ENCODE data around the gene CYGB. TPM values are rescaled to one million over a fixed set of nuclear protein-coding genes. Genes with fewer than 3 reads are reported as not detected.
"Not testable (repeated sequence)": the region's sequence is repeated elsewhere in the genome, so short reads cannot be mapped to it uniquely, and the experiment has no call there.

The CYGB gene
- total RNA-seq, 1 experiment from 2014 or later = 2.8 TPM

- no peak for DNase-seq (ENCODE audit: extremely low read depth, low read depth)
Observed at GRCh38 chr17:76567634-76568432, 30.3 kb upstream of the CYGB start.

- no peak for DNase-seq (ENCODE audit: extremely low read depth, low read depth)
Observed at GRCh38 chr17:76566988-76567431, 29.5 kb upstream of the CYGB start.

GRCh38 chr17:76566613-76566943 lies 29.1 kb upstream of the CYGB start:
- DNase-seq (ENCODE audit: extremely low read depth, low read depth) = no peak

- no peak for DNase-seq (ENCODE audit: extremely low read depth, low read depth)
Observed at GRCh38 chr17:76565728-76566612, 28.5 kb upstream of the CYGB start.

- not testable (repeated sequence) for DNase-seq (ENCODE audit: extremely low read depth, low read depth)
Observed at GRCh38 chr17:76564991-76565727, 27.6 kb upstream of the CYGB start.

GRCh38 chr17:76563359-76563758 lies 25.9 kb upstream of the CYGB start:
- DNase-seq (ENCODE audit: extremely low read depth, low read depth) = not testable (repeated sequence)

- DNase-seq (ENCODE audit: extremely low read depth, low read depth) = no peak
Observed at GRCh38 chr17:76562734-76563148, 25.2 kb upstream of the CYGB start.

GRCh38 chr17:76561799-76562268 lies 24.3 kb upstream of the CYGB start:
- DNase-seq (ENCODE audit: extremely low read depth, low read depth) = no peak

- no peak for DNase-seq (ENCODE audit: extremely low read depth, low read depth)
Observed at GRCh38 chr17:76561332-76561731, 23.8 kb upstream of the CYGB start.

GRCh38 chr17:76560877-76561221 lies 23.3 kb upstream of the CYGB start:
- no peak for DNase-seq (ENCODE audit: extremely low read depth, low read depth)

- DNase-seq (ENCODE audit: extremely low read depth, low read depth) = no peak
Observed at GRCh38 chr17:76560036-76560876, 22.7 kb upstream of the CYGB start.

GRCh38 chr17:76559460-76559859 lies 22.0 kb upstream of the CYGB start:
- not testable (repeated sequence) for DNase-seq (ENCODE audit: extremely low read depth, low read depth)

- DNase-seq (ENCODE audit: extremely low read depth, low read depth) = peak; percentile 33
Observed at GRCh38 chr17:76558198-76559095, 20.9 kb upstream of the CYGB start.

GRCh38 chr17:76557368-76558197 lies 20.1 kb upstream of the CYGB start:
- DNase-seq (ENCODE audit: extremely low read depth, low read depth) = peak; percentile 98

- no peak for DNase-seq (ENCODE audit: extremely low read depth, low read depth)
Observed at GRCh38 chr17:76556765-76557367, 19.4 kb upstream of the CYGB start.

- no peak for DNase-seq (ENCODE audit: extremely low read depth, low read depth)
Observed at GRCh38 chr17:76554131-76554530, 16.6 kb upstream of the CYGB start.

GRCh38 chr17:76553178-76553908 lies 15.8 kb upstream of the CYGB start:
- DNase-seq (ENCODE audit: extremely low read depth, low read depth) = no peak

All from NCI-H460 (cell line).